Measurements from ENCODE around the gene KLHL22. TPM values are rescaled to one million over a fixed set of nuclear protein-coding genes. Genes with fewer than 3 reads are reported as not detected.

The KLHL22 gene
- total and polyA plus RNA-seq, 2 of the 13 experiments (the other 11 are each of a cell fraction or from before 2014, with no cell fraction given): 10.9 to 14.8 TPM

GRCh38 chr22:20495861-20496681 is 476 bp upstream of the KLHL22 start (continued):
- TF ChIP-seq ZFP91 (CRISPR knock-in tag; IDR thresholded peaks at IDR 0.05; ENCODE audit: borderline replicate concordance): peak; percentile 70; the same call in 1 of the 2 replicates
- TF ChIP-seq MAF1 (CRISPR knock-in tag; IDR thresholded peaks at IDR 0.05; ENCODE audit: borderline replicate concordance): no peak
- TF ChIP-seq ZBTB21 (CRISPR knock-in tag; IDR thresholded peaks at IDR 0.05): no peak
- TF ChIP-seq TBL1XR1 (IDR thresholded peaks at IDR 0.05; ENCODE audit: borderline replicate concordance, low read length, partially characterized antibody): no peak
- TF ChIP-seq KLF11 (CRISPR knock-in tag; IDR thresholded peaks at IDR 0.05): 0 out of 2 replicates have a peak, but pooled peaks have one; percentile 59
- no peak for TF ChIP-seq ZFYVE20 (CRISPR knock-in tag; IDR thresholded peaks at IDR 0.05; ENCODE audit: borderline replicate concordance, low read depth)
- TF ChIP-seq XBP1 (CRISPR knock-in tag; IDR thresholded peaks at IDR 0.05): no peak
- no peak for TF ChIP-seq U2AF1 (optimal IDR thresholded peaks at IDR 0.05; ENCODE audit: low read depth, low read length)
- TF ChIP-seq TGIF2 (CRISPR knock-in tag; IDR thresholded peaks at IDR 0.05): 0 out of 2 replicates have a peak, but pooled peaks have one; percentile 13
- TF ChIP-seq ATF7 (IDR thresholded peaks at IDR 0.05): peak; percentile 41
- TF ChIP-seq ATF7 (CRISPR knock-in tag; IDR thresholded peaks at IDR 0.05): no peak
- TF ChIP-seq GABPA (IDR thresholded peaks at IDR 0.05; ENCODE audit: low read depth, low read length): no peak
- TF ChIP-seq GABPA (CRISPR knock-in tag; IDR thresholded peaks at IDR 0.05; ENCODE audit: low read depth): no peak
- no peak for TF ChIP-seq ZBED4 (CRISPR knock-in tag; IDR thresholded peaks at IDR 0.05; ENCODE audit: borderline replicate concordance)
- TF ChIP-seq SPEN (CRISPR knock-in tag; IDR thresholded peaks at IDR 0.05; ENCODE audit: low read depth): 0 out of 2 replicates have a peak, but pooled peaks have one; percentile 14
- TF ChIP-seq ZSCAN25 (CRISPR knock-in tag; IDR thresholded peaks at IDR 0.05): peak; percentile 67; the same call in 1 of the 2 replicates
- no peak for TF ChIP-seq ZNF563 (CRISPR knock-in tag; IDR thresholded peaks at IDR 0.05)
- TF ChIP-seq ZNF574 (CRISPR knock-in tag; IDR thresholded peaks at IDR 0.05): peak; percentile 47
- peak; percentile 48; the same call in 1 of the 2 replicates for TF ChIP-seq HNF1B (CRISPR knock-in tag; IDR thresholded peaks at IDR 0.05)
- TF ChIP-seq MAFK (conservative IDR thresholded peaks at IDR 0.05 in 1 of 2, IDR thresholded peaks at IDR 0.05 in 1 of 2; ENCODE audit: low read length in 2 of 2): no peak

Measured in HepG2 (cell line).